OCI-LY7 (cell line): Measurements from ENCODE around the gene KIF12. TPM values are rescaled to one million over a fixed set of nuclear protein-coding genes. Genes with fewer than 3 reads are reported as not detected.

ENCODE experiments used
- BruUV-seq: library from RNA; stranded (reverse); fragments of 400-500 nt; replicated peaks from 2 replicates; lab custom pipeline; 2021; lab: Mats Ljungman, UMichigan
- CTCF ChIA-PET: fragments of 300-600 bp; sonication (Branson Sonifier 250); formaldehyde crosslinking; loops from one replicate; lab custom pipeline; 2022; ENCODE audit warnings: antibody characterized with exemption; ENCODE audit not compliant: unreplicated experiment; lab: Charles Lee
- POLR2A ChIA-PET: fragments of 300-600 bp; sonication (Branson Sonifier 250); formaldehyde crosslinking; loops from one replicate; lab custom pipeline; 2022; ENCODE audit warnings: antibody characterized with exemption; lab: Charles Lee
- DNase-seq: peaks from one replicate; pipeline ENCODE4 v3.0.0-alpha.2; 2015; ENCODE audit warnings: low spot score
- H2AFZ ChIP-seq: fragments of 200-600 bp; sonication (generic), shearing (Covaris generic); 2 replicates; pipeline ENCODE4 v1.6.1; 2014; ENCODE audit warnings: mild to moderate bottlenecking, antibody characterized with exemption, low read length, moderate library complexity
- H3K27ac ChIP-seq: fragments of 200-600 bp; sonication (generic); 2 replicates; pipeline ENCODE4 v1.5.1; 2014; ENCODE audit warnings: mixed run types, low read depth, mild to moderate bottlenecking, moderate library complexity, low read length, inconsistent platforms; ENCODE audit not compliant: poor library complexity, severe bottlenecking
- H3K36me3 ChIP-seq: fragments of 200-600 bp; sonication (generic); 2 replicates; pipeline ENCODE4 v1.6.1; 2014; ENCODE audit warnings: mild to moderate bottlenecking, antibody characterized with exemption, low read length, moderate library complexity, mixed read lengths; ENCODE audit not compliant: insufficient read depth
- H3K4me1 ChIP-seq: fragments of 200-600 bp; sonication (generic); 2 replicates; pipeline ENCODE4 v1.5.1; 2014; ENCODE audit warnings: mild to moderate bottlenecking, low read length; ENCODE audit not compliant: insufficient read depth, poor library complexity, severe bottlenecking
- H3K4me2 ChIP-seq: fragments of 200-600 bp; sonication (generic); 2 replicates; pipeline ENCODE4 v1.6.1; 2014; ENCODE audit warnings: mild to moderate bottlenecking, low read length
- H3K4me3 ChIP-seq: fragments of 200-600 bp; sonication (generic); 2 replicates; pipeline ENCODE4 v1.5.1; 2014; ENCODE audit warnings: mild to moderate bottlenecking, low read depth, low read length; ENCODE audit not compliant: poor library complexity, severe bottlenecking
- H3K79me2 ChIP-seq: fragments of 200-600 bp; sonication (generic); 2 replicates; pipeline ENCODE4 v1.6.1; 2016; ENCODE audit warnings: low read depth, mild to moderate bottlenecking, low read length, moderate library complexity, mixed read lengths; ENCODE audit not compliant: insufficient read depth
- H3K9me2 ChIP-seq: fragments of 200-600 bp; sonication (generic); 2 replicates; pipeline ENCODE4 v1.6.1; 2016; ENCODE audit warnings: mild to moderate bottlenecking, low read length, mixed read lengths; ENCODE audit not compliant: insufficient read depth
- H3K9me3 ChIP-seq: fragments of 200-600 bp; sonication (generic); 2 replicates; pipeline ENCODE4 v1.6.1; 2014; ENCODE audit warnings: mild to moderate bottlenecking, mixed run types, low read length, mixed read lengths
- H4K20me1 ChIP-seq: fragments of 200-600 bp; sonication (generic); 2 replicates; pipeline ENCODE4 v1.6.1; 2014; ENCODE audit warnings: mild to moderate bottlenecking, antibody characterized with exemption, low read length, moderate library complexity, mixed read lengths; ENCODE audit not compliant: insufficient read depth
- EZH2phosphoT487 ChIP-seq: fragments of 200-600 bp; sonication (generic); IDR thresholded peaks from 2 replicates; pipeline ENCODE4 v1.6.1; 2018; ENCODE audit warnings: low read depth, borderline replicate concordance, mild to moderate bottlenecking, mixed run types, antibody characterized with exemption, low read length, moderate library complexity, mixed read lengths
- intact Hi-C: fragments of 100-400 bp; cut with micrococcal nuclease; formaldehyde crosslinking; loops from one replicate; pipeline ENCODE4 v1.10.0; 2022; ENCODE audit not compliant: unreplicated experiment
- total RNA-seq, 2 experiments: library from RNA; depleted of rRNA in 1 of 2; stranded (reverse); fragments of >200 nt in 1 of 2; shearing (Covaris generic) in 1 of 2; gene quantifications; 2 replicates each; pipeline ENCODE4 v1.2.3, GENCODE V29; 2014 to 2022
- TF ChIP-seq, protein P1 (sequence below): fragments of 200-600 bp; sonication (generic); conservative IDR thresholded peaks from 2 replicates; pipeline ENCODE4 v1.5.1; 2014; ENCODE audit warnings: mild to moderate bottlenecking, antibody characterized with exemption, low read length, moderate library complexity, mixed read lengths

Gene KIF12
- total RNA-seq, 2 experiments from 2014 or later, result not detected

DNA sequence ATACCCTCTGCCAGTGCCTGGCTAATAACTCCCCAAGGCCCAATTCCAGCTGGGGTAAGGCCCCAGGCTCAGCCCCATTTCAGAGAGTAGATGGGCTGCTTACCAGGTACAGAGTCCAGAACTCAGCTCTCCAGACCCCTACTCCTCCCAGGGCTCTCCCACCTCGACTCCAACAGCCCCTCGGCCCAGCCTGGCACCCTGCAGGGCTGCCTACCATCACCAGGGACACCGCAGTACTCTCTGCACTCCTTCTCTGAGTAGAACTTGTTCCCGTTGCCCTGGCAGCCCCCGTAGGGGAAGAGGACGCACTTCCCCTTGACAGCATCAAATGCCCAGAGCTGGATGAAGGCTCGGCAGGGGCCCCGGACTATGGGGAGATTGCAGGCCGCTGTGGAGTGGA lies 38.4 kb downstream of the KIF12 start:
- no peaks in the 10 kb centered on the region for H3K4me1 ChIP-seq
- no peak for DNase-seq
- H3K4me3 ChIP-seq, result no peak overlapping the region
- TF ChIP-seq, protein P1, sequence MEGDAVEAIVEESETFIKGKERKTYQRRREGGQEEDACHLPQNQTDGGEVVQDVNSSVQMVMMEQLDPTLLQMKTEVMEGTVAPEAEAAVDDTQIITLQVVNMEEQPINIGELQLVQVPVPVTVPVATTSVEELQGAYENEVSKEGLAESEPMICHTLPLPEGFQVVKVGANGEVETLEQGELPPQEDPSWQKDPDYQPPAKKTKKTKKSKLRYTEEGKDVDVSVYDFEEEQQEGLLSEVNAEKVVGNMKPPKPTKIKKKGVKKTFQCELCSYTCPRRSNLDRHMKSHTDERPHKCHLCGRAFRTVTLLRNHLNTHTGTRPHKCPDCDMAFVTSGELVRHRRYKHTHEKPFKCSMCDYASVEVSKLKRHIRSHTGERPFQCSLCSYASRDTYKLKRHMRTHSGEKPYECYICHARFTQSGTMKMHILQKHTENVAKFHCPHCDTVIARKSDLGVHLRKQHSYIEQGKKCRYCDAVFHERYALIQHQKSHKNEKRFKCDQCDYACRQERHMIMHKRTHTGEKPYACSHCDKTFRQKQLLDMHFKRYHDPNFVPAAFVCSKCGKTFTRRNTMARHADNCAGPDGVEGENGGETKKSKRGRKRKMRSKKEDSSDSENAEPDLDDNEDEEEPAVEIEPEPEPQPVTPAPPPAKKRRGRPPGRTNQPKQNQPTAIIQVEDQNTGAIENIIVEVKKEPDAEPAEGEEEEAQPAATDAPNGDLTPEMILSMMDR, result no peak
- TF ChIP-seq EZH2phosphoT487, result no peak
- no peaks in the 10 kb centered on the region for H3K36me3 ChIP-seq
- H3K9me2 ChIP-seq, result no peaks in the 10 kb centered on the region
- BruUV-seq, result no TSS peak
- no peaks in the 10 kb centered on the region for H3K9me3 ChIP-seq
- H4K20me1 ChIP-seq, result no peaks in the 10 kb centered on the region
- POLR2A ChIA-PET, result no interaction called here
- H3K27ac ChIP-seq, result no peak overlapping the region
- H2AFZ ChIP-seq, result no peak overlapping the region
- no peak overlapping the region for H3K4me2 ChIP-seq
- CTCF ChIA-PET, result no interaction called here
- intact Hi-C loops, result no loop called here
- H3K79me2 ChIP-seq, result no peaks in the 10 kb centered on the region

DNA sequence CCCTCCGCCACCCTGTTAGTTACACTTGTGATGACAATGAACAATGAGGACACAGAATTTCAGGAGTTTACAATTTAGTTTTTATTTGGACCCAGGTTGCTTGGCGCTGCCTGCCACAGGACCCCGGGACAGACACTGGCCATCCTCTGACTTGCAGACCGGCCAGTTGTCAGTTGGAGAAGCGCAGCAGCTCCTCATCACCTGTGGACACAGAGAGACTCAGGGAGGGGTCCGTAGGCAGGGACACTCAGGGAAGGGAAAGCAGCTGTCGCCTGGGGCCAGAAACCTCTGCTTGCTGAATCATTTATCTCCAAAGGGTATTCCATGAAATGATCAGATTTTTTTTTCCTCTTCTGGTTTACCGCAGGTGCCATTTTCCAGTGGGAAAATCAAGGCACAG lies 39.0 kb downstream of the KIF12 start:
- H3K79me2 ChIP-seq, result no peaks in the 10 kb centered on the region
- ChIA-PET POLR2A (no interaction called here), CTCF (no interaction called here)
- TF ChIP-seq EZH2phosphoT487, result no peak
- TF ChIP-seq, protein P1, result no peak
- no peaks in the 10 kb centered on the region for H3K9me3 ChIP-seq
- H3K9me2 ChIP-seq, result no peaks in the 10 kb centered on the region
- BruUV-seq, result no TSS peak
- H3K27ac ChIP-seq, result no peak overlapping the region
- H4K20me1 ChIP-seq, result no peaks in the 10 kb centered on the region
- no peak overlapping the region for H3K4me3 ChIP-seq
- intact Hi-C loops, result no loop called here
- no peak overlapping the region for H3K4me2 ChIP-seq
- H2AFZ ChIP-seq, result no peak overlapping the region
- no peaks in the 10 kb centered on the region for H3K4me1 ChIP-seq
- DNase-seq, result no peak
- H3K36me3 ChIP-seq, result no peaks in the 10 kb centered on the region

DNA sequence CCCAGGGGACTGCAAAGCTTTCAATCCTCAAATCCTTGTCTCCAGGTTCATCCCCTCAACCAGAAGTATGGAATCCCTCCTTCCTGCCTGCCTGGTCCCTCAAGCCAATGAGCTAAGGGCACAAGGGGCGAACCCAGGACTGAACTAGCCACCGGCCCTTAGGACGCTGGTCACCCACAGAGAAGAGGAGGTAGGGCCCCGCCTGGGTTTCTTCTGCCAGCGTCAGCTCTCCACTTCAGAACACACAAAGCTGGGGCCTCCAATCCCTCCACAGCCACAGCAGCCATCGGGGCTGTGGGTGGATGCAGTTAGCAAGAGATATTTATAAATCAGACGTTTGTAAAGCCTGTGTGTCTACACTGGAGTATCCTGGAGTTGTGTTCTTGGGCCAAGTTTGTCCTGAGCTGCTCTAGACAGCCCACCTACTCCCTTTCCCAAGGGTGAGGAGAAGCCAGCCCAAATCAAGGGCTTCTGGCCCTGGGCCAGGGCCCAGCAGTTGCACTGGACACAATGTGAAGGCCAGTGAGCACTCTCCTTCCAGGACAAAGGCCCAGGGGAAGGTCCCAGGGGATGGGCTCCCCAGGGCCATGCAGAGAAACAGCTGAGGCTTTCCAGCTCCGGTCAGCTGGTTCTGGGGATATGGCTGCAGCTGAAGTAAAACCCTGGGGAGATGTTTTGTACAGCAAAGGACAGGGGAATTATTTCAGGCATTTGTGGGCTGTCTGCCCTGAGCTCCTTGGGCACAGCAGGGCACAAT lies 39.9 kb downstream of the KIF12 start:
- no peaks in the 10 kb centered on the region for H4K20me1 ChIP-seq
- intact Hi-C loops, result no loop called here
- no peaks in the 10 kb centered on the region for H3K9me3 ChIP-seq
- ChIA-PET POLR2A (no interaction called here), CTCF (no interaction called here)
- no peaks in the 10 kb centered on the region for H3K79me2 ChIP-seq
- no peak overlapping the region for H3K4me2 ChIP-seq
- no peaks in the 10 kb centered on the region for H3K4me1 ChIP-seq
- DNase-seq, result no peak
- TF ChIP-seq, protein P1, result no peak
- TF ChIP-seq EZH2phosphoT487, result no peak
- no peaks in the 10 kb centered on the region for H3K9me2 ChIP-seq
- H3K36me3 ChIP-seq, result no peaks in the 10 kb centered on the region
- no peak overlapping the region for H3K27ac ChIP-seq
- no TSS peak for BruUV-seq
- no peak overlapping the region for H3K4me3 ChIP-seq
- no peak overlapping the region for H2AFZ ChIP-seq
